Hematopoietic multipotent progenitor cell treated with erythropoietin and hydrocortisone succinate and interleukin-3 and kit ligand, for 15 days (in vitro differentiated cells): Measurements from ENCODE around the gene TST.

ENCODE experiments used
- DNase-seq: peaks from one replicate; pipeline ENCODE4 v3.0.0-alpha.2; 2015; ENCODE audit warnings: low spot score

Gene TST

DNA sequence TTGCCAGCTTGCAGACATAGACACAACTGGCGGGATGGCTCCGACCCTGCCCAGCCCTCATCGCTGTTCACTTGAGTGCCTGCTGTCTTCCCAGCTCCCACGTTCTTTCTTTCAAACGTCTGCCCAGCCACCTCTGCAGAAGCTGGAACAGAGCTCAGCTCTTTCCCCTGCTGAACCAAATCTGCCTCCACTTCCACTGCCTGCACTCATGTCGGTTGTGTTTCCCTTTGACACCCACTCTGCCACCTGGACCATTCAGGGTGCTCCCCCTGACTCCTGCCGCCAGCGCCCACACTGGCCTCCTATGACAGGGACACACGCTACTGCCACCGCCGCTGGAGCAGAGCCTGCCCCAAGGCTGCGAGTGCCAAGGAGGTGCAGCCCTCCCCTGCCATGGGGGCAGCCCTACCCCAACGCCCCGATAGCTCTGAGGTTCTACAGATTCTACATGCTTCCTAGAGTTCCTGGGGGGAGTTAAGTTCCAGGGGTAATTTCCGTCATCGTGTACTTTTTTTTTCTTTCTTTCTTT is 37.9 kb downstream of the TST start:
- DNase-seq = no peak

- DNase-seq = no peak
Observed at GRCh38 chr22:36979016-36979910, 40.0 kb downstream of the TST start.

GRCh38 chr22:36977947-36978660 is 41.1 kb downstream of the TST start:
- peak; percentile 92 for DNase-seq

GRCh38 chr22:36977401-36977861 is 41.8 kb downstream of the TST start:
- DNase-seq = peak; percentile 70

- peak; percentile 27 for DNase-seq
Observed at GRCh38 chr22:36976606-36977005, 42.6 kb downstream of the TST start.

DNA sequence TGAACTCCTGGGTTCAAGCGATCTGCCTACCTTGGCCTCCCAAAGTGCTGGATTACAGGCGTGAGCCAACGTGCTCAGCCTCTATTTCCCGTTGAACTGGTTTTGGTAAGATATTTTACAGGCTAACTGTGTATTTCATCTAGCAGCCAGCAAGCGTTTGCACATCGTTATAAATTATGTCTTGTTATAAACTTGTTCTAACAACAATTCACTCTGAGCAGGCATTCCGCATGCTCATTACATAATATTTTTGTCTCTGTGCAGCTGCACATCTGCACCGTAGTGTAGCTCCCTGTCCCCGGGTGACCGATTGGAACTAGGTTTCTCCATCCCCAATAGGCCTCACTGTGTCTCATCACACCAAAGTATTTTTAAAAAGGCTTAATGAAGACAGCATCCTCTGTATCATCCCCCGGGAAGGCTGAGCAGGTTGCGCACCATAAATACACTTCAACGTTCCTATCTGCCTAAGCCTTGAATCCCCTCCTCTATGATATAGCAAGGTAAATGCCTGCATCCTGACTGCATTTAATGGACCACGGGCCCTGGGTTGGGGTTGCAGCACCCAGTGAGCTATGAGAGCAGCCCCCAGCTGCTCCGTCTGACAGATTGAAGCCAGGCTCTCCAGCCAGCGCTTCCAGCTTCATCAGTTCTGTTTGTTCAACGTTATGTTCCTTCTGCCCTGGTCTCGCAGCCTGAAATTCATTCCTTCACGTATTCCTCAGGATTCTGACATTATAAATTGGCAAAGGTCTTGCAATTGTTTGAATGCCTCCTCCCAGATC is 47.7 kb downstream of the TST start:
- no peak for DNase-seq

DNA sequence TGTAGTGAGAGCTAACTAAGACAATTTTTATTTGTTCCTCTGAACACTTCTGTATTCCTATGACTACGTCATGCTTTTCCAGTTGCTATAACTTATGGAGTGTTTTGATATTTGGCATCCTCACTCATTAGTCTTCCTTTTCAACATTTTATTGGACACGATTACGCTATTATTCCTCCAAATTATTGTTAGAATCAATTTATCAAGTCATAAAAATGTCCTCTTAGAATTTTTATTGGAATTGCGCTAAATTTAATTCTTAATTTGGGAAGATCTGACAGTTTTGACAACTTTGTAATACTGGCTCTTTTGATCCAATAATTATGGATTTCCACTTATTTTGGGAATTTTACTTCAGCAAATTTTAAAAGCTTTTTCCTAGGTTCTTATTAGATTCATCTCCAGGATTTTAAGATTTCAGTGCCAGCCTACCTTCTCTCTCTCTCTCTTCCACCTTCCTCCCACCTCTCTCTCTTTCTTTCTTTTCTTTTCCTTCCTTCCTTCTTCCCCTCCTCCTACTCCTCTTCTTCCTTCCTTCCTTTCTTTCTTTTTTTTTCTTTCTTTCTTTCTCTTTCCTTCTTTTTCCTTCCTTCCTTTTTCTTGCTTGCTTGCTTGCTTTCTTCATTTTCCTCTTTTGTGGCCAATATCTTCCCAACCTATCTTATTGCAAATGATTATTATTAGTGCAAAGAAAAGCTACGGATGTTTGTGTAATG is 50.8 kb downstream of the TST start:
- DNase-seq = no peak

GRCh38 chr22:36966851-36967540 is 52.3 kb downstream of the TST start:
- no peak for DNase-seq

DNA sequence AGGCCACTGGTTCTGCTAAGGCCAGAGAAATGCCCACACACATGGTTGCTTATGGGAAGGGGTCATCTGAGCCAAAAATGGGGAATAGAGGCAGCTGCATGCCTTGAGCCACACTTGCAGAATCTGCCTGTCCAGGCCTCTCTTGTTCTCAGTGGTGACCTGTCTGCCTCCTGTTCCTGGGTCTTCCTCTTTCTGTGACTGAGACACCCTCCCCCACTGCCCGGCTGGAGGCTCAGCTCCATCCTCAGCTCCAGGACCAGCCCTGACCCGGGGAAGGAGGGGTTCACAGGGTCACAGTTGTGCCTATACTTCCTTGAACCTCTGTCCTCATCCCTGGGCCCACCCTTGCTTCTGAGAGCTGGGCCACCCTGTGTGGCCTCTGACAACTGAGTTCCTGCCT is 53.6 kb downstream of the TST start:
- no peak for DNase-seq

DNA sequence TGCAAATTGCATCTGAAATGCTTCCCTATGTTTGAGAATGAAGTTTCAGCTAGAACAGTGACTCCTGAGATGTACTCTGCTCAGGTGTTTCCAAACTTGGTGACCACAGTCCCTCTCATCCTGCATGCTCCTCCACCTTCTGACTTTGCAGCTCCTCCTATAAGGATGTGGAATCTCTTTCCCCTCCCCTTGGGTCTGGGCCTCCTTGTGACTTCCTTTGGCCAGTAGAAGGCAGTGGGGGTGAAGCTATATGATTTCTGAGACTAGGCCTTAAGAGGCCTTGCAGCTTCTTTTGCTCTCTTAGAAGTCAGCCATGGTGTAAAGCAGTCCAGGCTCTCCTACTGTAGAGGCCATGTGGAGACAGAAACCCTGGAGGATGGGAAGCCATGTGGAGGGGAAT is 55.1 kb downstream of the TST start:
- no peak for DNase-seq

DNA sequence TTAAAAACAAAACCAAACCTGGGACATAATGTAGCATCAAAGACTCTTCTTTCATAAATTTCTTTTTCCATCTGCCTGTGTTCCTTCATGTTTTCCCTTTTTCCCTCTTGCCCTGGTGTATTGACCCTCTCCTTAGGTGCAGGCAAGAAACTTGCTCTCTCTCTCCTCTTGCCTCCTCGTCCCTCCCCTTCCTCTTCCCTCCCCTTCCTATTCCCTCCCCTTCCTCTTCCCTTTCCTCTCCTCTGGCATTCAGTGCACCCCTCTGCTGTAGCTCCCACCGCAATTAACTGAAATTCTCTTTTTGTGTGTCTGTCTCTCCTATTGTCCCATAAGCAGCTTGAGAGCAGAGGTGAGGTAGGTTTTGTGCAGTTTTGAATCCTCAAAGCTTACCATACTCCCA is 55.9 kb downstream of the TST start:
- no peak for DNase-seq

GRCh38 chr22:36961626-36962025 is 57.6 kb downstream of the TST start:
- DNase-seq = no peak
